ENCODE results near the gene REL.

Gene REL

DNA sequence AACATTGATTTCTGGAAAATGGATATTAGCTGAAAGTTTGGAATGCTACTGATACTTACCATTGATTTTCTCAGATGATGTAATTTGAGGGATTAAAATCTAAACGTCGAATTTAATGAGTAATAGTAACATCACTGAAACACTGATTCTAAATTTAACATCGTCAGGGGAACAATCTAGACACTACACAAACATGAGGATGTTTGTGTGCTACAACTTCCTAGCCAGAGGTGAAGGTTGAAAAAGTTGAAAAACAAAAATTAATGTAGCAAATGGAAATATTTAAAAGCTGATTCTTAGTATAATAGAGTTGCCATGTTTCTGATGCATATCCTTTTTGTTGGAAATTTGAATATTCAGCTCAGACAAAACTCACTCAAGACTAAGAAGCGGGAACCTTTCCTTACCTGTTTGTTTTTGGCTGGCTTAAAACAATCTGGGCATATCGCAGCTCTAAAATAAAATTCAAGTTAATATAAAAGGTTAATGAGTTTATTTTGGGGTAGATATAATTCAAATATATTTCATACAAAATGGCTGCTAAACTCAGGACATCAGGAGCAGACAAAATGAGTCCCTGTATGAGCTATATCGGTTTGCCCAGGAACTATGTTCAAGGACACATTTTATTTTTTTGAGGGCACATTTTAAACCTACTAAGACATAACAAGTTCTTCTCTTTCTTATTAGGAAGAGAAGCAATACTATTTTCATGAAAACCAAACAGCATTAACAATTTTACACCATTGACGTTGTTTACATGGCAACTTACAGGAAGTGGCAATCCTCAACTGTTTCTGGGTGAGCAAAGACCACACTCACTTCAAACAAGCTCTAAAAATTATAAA is 83.5 kb downstream of the REL start:
- DNase-seq (ENCODE audit: low read depth): no peak

DNA sequence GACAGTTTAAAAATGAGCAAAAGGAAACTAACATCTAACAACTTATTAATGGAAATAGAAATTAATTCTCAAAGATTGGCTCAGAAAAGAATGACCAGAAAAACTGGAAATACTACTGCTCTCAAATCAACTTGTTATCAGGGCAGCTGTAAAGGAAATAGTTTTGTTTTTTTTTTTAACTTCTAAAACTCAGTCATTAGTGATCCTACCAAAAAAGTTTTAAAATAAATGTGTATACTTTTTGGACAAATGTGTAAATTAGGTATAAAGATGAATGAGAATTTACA is 84.1 kb downstream of the REL start:
- no peak for DNase-seq (ENCODE audit: low read depth)

DNA sequence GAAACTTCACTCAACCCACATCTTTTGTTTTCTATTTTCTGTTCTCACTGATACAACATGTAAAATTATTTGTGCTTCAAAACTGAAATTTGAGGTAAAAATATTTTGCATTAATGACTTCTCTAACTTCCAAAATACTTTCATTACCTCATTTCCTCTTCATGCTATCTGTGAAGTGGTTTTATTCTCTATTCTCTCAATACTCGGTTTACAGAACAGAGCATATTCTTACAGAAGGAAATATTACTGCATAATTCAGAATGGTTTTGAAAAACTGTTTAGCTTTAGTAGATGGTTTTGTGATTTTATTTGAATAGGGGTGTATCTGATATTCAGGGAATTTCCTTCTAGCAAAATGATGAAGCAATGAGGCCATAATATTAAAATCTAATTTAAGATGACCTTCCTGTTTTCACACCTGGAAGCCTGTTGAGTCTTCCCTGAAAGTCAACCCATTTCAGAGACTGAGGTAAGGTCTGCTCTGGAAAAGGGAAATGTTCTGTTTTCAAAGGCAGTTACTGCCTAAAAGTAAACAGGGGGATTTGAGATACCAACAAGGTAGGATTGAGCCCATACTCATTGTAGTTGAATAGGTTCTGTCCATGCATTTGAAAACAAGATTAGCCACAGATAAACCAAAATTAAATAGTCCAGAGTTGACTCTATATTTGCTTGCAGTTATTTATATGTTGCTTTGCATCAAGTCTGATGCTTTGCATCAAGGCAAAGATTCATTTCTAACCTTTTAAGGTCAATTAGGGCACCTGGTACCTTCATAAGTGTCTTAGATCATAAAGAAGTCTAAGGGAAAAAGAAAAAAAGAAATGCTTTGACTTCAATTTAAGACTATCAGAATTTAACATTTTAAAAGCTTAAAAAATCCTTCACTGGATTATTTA is 85.4 kb downstream of the REL start:
- DNase-seq (ENCODE audit: low read depth): no peak

DNA sequence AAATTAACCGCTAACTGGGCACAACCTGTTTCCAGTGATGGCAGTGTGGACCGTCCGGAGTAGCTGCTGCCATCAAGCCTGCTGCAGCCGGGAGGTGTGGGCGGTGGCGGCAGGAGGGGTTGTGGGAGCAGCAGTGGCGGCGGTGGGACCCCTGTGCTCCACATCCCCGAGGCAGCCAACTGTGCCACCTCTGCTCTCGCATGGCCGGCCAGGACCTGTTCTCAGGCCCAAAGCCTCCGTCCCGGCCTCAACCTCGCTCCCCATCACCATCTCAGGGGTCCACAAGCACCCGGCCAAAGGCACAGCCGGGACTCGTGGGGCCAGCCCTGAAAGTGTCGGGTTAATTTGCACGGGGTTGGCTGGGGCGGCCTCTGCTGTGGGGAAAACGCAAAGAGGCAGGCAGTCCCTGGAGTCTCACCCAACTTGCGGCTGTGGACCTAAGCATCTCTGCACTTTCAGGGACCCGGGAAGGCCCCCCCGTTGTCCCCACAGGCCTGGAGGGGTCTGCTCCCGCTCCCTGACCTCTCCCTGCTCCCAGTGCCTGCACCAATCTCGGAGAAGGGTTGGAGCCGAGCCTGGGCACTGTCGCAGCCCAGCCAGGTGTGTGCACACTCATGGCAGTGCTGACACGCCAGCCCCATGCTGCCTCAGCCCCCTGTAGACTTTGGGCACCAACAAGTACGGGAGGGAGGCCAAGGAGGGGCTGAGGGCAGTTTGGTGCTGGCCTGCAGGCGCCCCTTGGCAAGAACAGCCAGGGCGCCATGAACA is 91.7 kb downstream of the REL start:
- DNase-seq (ENCODE audit: low read depth): no peak

DNA sequence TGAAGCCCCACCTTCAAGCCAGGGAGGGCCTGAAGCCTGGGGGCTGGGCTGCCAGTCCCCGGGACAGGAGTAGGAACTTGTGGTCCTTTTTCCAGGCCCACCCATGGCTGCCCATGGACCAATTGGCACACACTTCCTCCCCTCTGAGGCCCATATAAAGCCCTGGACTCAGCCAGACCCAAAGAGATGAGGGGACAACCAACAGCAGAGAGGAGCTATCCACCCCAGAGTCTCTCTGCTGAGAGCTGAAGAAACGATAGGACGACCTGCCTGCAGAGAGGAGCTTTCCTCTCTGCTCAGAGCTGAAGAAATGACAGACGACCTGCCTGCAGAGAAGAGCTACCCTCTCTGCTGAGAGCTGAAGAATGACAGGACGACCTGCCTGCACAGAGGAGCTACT is 92.3 kb downstream of the REL start:
- DNase-seq (ENCODE audit: low read depth): no peak

DNA sequence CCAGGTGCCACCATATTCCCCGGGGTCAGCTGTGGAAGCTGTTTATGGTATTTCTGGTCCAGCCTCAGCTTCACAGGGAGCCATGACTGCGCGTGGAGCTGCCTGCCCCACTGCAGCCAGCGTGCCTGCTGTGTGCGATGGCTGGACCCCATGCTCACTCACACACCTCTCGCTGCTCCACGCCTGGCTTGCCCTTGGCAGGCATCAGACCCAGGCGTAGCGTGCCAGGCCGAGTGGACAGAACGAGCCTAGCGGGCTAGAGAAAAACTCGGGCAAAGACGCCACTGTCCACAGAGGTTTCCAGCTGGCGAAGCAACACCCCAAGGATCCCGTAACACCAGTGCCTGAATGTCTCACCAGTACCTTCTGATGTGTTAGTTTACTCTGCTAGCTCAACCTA is 93.3 kb downstream of the REL start:
- DNase-seq (ENCODE audit: low read depth): no peak

Measured in stimulated activated CD8-positive, alpha-beta memory T cell treated with anti-CD3 and anti-CD28 coated beads, Interleukin-12 subunit alpha, Interleukin-12 subunit beta, amount 100 ng/mL, for 4 hours (primary cell).